ENCODE data around the gene TMEM221. TPM values are rescaled to one million over a fixed set of nuclear protein-coding genes. Genes with fewer than 3 reads are reported as not detected.

Gene TMEM221
- total and polyA plus RNA-seq, 8 donors, result 1.6 to 2.6 (median 2.0) TPM; not detected in 2

DNA sequence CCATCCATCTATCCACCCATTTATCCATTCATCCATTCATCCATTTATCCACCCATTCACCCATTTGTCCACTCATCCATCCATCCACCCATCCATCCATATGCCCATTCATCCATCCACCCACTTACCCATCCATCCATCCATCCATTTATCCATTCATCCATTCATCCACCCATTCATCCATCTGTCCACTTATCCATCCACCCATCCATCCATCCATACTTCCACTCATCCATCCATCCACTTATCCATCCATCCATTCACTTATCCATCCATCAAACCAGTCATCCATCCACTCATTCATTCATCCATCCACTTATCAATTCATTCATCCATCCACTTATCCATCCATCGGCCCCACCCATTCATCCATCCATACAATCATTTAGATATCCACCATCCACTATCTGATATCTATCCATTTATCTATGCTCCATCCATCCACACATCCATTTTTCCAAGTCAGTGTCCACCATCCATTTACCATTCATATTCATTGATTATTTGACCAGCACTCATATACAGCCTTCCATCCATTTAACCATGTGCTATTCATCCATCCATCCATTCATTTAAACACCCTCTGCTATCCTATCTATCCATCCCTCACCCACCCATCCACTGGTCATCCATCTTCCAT, 2.8 kb downstream of the TMEM221 start:
- ATAC-seq, result no peak

DNA sequence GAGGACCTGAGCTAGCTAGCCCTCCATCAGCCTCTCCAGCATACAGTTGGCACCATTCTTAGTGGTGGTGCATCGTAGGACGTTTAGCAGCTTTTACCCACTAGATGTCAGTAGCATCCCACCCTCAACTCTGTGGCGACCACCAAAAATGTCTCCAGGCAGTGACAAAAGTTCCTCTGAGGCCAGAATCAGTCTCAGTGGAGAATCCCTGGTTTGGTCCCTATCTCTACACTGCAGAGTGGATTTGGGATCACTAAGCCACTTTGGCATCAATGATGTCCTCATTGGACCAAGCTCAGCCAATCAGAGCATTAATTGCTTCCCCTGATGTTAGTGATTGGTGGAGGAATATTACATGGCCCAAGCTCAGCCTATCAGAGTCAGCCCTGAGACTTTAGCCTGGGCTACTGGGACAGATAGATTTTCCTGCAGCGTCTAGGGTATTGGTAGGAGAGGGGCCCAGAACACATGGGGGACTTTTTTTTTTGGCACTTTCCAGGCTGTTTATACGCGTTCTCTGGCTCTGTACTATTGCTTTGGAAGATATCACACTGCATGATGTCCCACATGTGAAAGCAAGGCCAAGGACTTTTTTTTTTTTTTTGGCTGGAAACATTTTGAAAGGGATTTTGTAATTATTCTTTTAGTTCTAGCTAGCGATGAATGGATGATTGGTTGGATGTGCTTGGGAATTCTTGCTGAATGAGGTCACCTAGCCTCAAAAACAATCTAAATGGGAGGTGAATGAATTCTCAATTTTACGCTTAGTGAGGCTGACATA, 7.0 kb downstream of the TMEM221 start:
- Histone ChIP-seq H3K4me1 (no peaks in the 10 kb centered on the region), H3K36me3 (no peaks in the 10 kb centered on the region), H3K9me3 (no peaks in the 10 kb centered on the region), H3K27me3 (no peaks in the 10 kb centered on the region), H3K27ac (no peak overlapping the region), H3K4me3 (no peak overlapping the region)
- intact Hi-C loops (cut with DNase I), result no loop called here
- peak; percentile 44 for ATAC-seq
- TF ChIP-seq, protein P1, sequence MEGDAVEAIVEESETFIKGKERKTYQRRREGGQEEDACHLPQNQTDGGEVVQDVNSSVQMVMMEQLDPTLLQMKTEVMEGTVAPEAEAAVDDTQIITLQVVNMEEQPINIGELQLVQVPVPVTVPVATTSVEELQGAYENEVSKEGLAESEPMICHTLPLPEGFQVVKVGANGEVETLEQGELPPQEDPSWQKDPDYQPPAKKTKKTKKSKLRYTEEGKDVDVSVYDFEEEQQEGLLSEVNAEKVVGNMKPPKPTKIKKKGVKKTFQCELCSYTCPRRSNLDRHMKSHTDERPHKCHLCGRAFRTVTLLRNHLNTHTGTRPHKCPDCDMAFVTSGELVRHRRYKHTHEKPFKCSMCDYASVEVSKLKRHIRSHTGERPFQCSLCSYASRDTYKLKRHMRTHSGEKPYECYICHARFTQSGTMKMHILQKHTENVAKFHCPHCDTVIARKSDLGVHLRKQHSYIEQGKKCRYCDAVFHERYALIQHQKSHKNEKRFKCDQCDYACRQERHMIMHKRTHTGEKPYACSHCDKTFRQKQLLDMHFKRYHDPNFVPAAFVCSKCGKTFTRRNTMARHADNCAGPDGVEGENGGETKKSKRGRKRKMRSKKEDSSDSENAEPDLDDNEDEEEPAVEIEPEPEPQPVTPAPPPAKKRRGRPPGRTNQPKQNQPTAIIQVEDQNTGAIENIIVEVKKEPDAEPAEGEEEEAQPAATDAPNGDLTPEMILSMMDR (IDR thresholded peaks at IDR 0.05), result peak in 1 of 2 donors; percentile 17
- DNase-seq, result peak in 1 of 4 donors; percentile 30

More for the DNA sequence above, 2.8 kb downstream of the TMEM221 start:
- H3K4me3 ChIP-seq, result no peak overlapping the region
- H3K4me1 ChIP-seq, result peaks cover 0 to 12% of the 10 kb centered on the region in 2 donors
- H3K27me3 ChIP-seq, result peaks cover 0 to 35% of the 10 kb centered on the region in 2 donors
- TF ChIP-seq, protein P1 (IDR thresholded peaks at IDR 0.05), result no peak
- no peak for DNase-seq
- H3K9me3 ChIP-seq, result no peaks in the 10 kb centered on the region
- no peaks in the 10 kb centered on the region for H3K36me3 ChIP-seq
- H3K27ac ChIP-seq, result no peak overlapping the region
- intact Hi-C loops (cut with DNase I), result no loop called here

DNA sequence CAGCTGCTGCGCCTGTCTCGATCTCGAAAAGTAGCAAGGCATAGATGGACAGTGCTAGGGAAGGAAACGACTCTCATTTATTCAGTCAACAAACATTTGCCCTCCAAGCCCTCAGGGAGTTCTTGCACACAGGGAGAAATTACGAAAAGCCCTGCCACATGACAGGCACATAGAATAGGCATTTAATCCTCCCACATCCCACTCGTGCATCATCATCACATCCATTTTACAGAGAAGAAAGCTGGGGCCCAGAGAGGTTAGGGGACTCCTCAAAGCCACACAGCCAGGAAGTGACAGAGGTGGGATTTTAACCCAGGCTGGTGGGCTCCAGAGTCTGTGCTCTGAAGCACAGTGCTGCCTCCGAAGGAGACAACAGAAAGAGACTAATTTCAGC, 11.6 kb downstream of the TMEM221 start:
- Histone ChIP-seq H3K9me3 (no peaks in the 10 kb centered on the region), H3K27me3 (no peaks in the 10 kb centered on the region), H3K4me3 (no peak overlapping the region), H3K27ac (no peak overlapping the region), H3K36me3 (no peaks in the 10 kb centered on the region), H3K4me1 (no peaks in the 10 kb centered on the region)
- TF ChIP-seq, protein P1 (IDR thresholded peaks at IDR 0.05), result no peak
- DNase-seq (no peak), ATAC-seq (no peak)
- intact Hi-C loops (cut with DNase I), result no loop called here

DNA sequence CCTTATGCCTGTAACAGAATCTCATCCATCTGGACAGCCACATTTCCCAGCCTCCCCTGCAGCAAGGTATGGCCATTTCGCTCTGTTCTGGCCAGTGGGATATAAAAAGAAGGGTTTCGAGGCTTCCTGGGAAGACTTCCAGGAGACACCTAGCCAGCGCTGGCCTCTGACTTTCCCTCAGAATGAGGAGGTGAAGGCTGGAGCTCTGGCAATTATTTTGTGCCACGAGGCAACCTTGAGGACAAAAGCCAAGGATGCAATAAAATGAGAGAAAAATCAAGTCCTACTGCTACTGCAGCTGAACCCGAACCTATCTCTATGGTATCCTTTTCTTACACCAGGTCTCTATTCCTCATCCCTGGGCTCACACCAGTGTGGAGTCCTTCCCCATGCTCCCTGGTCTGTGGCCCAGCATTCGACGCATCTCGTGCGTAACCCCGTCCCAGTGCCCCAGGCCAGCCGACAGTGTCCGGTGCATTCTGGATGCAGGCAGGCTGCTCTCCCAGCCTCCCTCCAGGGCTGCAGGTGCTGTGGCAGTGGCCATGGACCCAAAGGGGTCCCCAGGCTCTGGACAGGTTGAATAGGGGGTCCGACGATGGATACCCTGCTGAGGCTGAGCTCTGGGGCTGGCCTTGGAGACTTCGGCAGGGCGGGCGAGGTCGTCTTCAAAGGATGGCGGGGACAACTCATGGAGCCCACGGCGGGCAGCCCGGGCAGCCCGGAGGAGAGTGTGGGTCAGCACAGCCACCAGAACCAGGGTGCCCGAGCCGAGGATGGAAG, 12.2 kb downstream of the TMEM221 start:
- Histone ChIP-seq H3K4me3 (no peak overlapping the region), H3K27me3 (no peaks in the 10 kb centered on the region), H3K27ac (no peak overlapping the region), H3K9me3 (no peaks in the 10 kb centered on the region), H3K4me1 (no peaks in the 10 kb centered on the region), H3K36me3 (no peaks in the 10 kb centered on the region)
- TF ChIP-seq, protein P1 (IDR thresholded peaks at IDR 0.05), result no peak
- DNase-seq (peak in 1 of 4 donors; percentile 58), ATAC-seq (no peak)
- intact Hi-C loops (cut with DNase I), result no loop called here

DNA sequence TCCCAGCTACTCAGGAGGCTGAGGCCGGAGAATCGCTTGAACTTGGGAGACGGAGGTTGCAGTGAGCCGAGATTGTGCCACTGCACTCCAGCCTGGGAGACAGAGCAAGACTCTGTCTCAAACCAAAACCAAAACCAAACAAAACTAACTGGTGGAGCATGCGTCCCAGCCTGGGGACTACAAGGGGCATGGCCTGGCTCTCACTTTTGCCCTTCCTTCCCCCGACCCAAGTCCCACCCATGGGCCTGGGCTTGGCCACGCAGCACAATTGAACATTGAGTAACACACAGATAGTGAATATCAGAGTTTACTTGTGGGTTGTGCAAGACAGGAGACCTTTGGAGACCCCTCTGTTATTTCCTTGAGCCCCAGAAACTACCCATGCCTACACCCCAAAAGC, 13.2 kb downstream of the TMEM221 start:
- no peaks in the 10 kb centered on the region for H3K9me3 ChIP-seq
- intact Hi-C loops (cut with DNase I), result no loop called here
- ATAC-seq (no peak), DNase-seq (peak in 1 of 4 donors; percentile 39)
- no peaks in the 10 kb centered on the region for H3K36me3 ChIP-seq
- H3K4me3 ChIP-seq, result no peak overlapping the region
- H3K4me1 ChIP-seq, result no peaks in the 10 kb centered on the region
- H3K27me3 ChIP-seq, result no peaks in the 10 kb centered on the region
- H3K27ac ChIP-seq, result no peak overlapping the region
- TF ChIP-seq, protein P1 (IDR thresholded peaks at IDR 0.05), result no peak
